Type B pancreatic cell (in vitro differentiated cells): Measurements from ENCODE around the gene CHCHD6. TPM values are rescaled to one million over a fixed set of nuclear protein-coding genes. Genes with fewer than 3 reads are reported as not detected.

ENCODE experiments used
- DNase-seq: peaks from one replicate; pipeline ENCODE4 v3.0.0; 2021; ENCODE audit warnings: mixed read lengths; ENCODE audit not compliant: unreplicated experiment; ENCODE audit errors: extremely low spot score
- H3K27ac Mint-ChIP-seq: 2 replicates; pipeline ENCODE4 v1.8.0; 2021; ENCODE audit warnings: mild to moderate bottlenecking, mixed read lengths
- H3K27me3 Mint-ChIP-seq: 2 replicates; pipeline ENCODE4 v1.8.0; 2021; ENCODE audit warnings: mixed read lengths
- H3K36me3 Mint-ChIP-seq: 2 replicates; pipeline ENCODE4 v1.8.0; 2021; ENCODE audit warnings: mixed read lengths
- H3K4me1 Mint-ChIP-seq: one replicate; pipeline ENCODE4 v1.8.0; 2021; ENCODE audit warnings: mixed read lengths; ENCODE audit not compliant: unreplicated experiment
- H3K4me3 Mint-ChIP-seq: 2 replicates; pipeline ENCODE4 v1.8.0; 2021; ENCODE audit warnings: mild to moderate bottlenecking, mixed read lengths
- H3K9me3 Mint-ChIP-seq: 2 replicates; pipeline ENCODE4 v1.8.0; 2021; ENCODE audit warnings: mixed read lengths
- total RNA-seq: library from RNA; stranded (reverse); gene quantifications from 2 replicates; pipeline ENCODE4 v1.2.1, GENCODE V29; 2021; ENCODE audit warnings: low replicate concordance
- TF ChIP-seq, protein P1 (sequence below): fragments of 200-600 bp; sonication (generic); conservative IDR thresholded peaks from 2 replicates; pipeline ENCODE4 v1.5.0; 2021; ENCODE audit warnings: antibody characterized with exemption, mild to moderate bottlenecking

The CHCHD6 gene
- total RNA-seq, 1 donor from 2014 or later, result 17.5 TPM

DNA sequence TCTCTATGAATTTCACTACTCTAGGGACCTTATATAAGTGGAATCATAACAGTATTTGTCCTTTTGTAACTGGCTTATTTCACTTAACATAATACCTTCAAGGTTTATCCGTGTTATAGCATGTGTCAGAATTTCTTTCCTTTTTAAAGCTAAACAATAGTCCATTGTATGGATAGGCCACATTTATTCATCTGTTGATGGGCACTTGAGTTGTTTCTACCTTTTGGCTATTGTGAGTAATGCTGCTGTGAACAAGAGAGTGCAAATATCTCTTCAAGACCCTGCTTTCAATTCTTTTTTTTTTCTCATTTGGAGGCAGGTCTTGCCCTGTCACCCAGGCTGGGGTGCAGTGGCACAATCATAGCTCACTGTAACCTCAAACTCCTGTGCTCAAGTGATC is 56.5 kb downstream of the CHCHD6 start:
- DNase-seq, result no peak
- no peak overlapping the region for H3K27ac Mint-ChIP-seq
- TF ChIP-seq, protein P1, sequence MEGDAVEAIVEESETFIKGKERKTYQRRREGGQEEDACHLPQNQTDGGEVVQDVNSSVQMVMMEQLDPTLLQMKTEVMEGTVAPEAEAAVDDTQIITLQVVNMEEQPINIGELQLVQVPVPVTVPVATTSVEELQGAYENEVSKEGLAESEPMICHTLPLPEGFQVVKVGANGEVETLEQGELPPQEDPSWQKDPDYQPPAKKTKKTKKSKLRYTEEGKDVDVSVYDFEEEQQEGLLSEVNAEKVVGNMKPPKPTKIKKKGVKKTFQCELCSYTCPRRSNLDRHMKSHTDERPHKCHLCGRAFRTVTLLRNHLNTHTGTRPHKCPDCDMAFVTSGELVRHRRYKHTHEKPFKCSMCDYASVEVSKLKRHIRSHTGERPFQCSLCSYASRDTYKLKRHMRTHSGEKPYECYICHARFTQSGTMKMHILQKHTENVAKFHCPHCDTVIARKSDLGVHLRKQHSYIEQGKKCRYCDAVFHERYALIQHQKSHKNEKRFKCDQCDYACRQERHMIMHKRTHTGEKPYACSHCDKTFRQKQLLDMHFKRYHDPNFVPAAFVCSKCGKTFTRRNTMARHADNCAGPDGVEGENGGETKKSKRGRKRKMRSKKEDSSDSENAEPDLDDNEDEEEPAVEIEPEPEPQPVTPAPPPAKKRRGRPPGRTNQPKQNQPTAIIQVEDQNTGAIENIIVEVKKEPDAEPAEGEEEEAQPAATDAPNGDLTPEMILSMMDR, result no peak
- H3K36me3 Mint-ChIP-seq, result peaks cover 7% of the 10 kb centered on the region
- H3K27me3 Mint-ChIP-seq, result no peaks in the 10 kb centered on the region
- H3K4me3 Mint-ChIP-seq, result no peak overlapping the region
- H3K9me3 Mint-ChIP-seq, result no peaks in the 10 kb centered on the region
- H3K4me1 Mint-ChIP-seq, result no peaks in the 10 kb centered on the region

DNA sequence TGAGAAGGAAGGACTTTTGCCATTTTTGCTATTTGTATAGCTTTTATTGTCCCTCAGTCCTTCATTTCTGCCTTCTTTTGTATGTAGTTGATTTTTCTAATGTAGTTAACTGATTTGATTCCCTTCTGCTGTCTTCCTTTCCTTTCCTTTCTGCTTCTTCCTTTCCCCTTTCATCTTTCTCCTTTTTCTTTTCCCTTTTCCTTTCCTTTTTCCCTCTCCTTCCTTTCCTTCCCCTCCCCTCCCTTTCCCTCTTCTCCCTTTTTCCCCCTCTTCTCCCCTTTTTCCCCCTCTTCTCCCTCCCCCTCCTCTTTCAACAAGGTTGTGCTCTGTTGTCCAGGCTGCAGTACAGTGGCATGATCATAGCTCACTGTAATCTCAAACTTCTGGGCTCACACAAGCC is 59.0 kb downstream of the CHCHD6 start:
- H3K4me1 Mint-ChIP-seq, result no peaks in the 10 kb centered on the region
- TF ChIP-seq, protein P1, result no peak
- no peaks in the 10 kb centered on the region for H3K27me3 Mint-ChIP-seq
- peaks cover 11% of the 10 kb centered on the region for H3K36me3 Mint-ChIP-seq
- no peak for DNase-seq
- no peaks in the 10 kb centered on the region for H3K9me3 Mint-ChIP-seq
- H3K4me3 Mint-ChIP-seq, result no peak overlapping the region
- H3K27ac Mint-ChIP-seq, result no peak overlapping the region

DNA sequence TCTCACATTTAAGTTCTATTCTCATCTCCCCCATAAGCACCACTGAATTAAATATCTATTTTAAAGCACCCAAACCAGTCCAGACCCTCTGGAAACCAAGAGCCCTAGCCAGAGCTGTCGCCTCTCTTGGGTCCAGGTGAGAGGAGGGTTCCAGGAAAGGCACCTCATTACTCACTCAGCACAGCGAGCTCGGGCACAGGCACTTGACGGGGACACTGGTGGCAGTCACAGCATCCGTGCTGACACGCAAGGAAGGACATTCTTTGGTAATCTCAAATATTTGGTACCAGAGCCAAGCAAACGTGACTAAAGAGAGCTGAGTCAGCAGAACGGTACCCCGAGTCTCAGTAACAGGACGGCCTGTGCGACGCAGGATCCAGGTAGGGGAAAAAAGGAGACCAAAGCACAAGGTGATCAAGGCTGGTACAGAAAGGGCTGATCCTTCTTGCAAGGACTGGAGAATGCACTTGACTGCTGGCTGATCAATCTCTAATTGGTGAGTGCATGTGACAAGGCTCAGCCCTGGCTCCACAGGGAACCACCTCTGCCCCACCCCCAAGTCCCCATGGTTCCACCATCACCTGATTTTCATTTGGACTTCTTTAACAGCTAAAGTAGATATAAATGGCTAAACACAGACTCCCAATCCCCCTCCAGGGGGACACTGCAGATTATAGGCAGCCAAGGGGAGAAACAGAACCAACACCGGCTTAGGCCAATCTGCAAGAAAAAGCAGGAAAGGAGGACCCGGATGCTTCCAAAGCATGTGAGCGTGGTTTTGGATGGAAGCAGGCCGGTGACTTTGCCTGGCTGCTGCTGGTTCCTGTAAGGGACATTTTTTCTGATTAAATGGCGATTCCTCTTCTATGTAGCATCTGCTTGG is 61.4 kb downstream of the CHCHD6 start:
- no peaks in the 10 kb centered on the region for H3K4me1 Mint-ChIP-seq
- H3K27me3 Mint-ChIP-seq, result no peaks in the 10 kb centered on the region
- DNase-seq, result no peak
- H3K9me3 Mint-ChIP-seq, result peaks cover 5% of the 10 kb centered on the region
- peaks cover 10% of the 10 kb centered on the region for H3K36me3 Mint-ChIP-seq
- TF ChIP-seq, protein P1, result no peak
- H3K27ac Mint-ChIP-seq, result no peak overlapping the region
- no peak overlapping the region for H3K4me3 Mint-ChIP-seq

DNA sequence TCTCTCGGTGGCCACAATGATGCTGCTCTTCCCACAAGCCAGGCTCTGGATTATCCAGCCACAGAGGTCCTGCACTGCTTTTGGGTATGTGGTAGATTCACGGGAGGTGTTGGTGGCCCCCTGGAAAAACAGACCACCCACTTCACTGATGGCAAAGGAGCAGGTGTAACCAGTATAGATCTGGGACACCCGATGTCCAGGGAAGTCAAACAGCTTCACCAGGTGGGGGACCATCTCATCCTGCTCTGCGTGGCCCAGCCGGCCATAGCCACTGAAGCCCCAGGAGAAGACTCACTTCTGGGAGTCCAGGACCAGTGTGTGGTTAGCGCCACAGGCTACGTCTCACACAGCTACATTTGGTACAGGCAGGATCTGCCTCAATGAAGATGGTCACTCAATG is 62.6 kb downstream of the CHCHD6 start:
- Mint-ChIP-seq H3K4me3 (no peak overlapping the region), H3K27ac (no peak overlapping the region), H3K9me3 (peaks cover 5% of the 10 kb centered on the region), H3K36me3 (peaks cover 12% of the 10 kb centered on the region), H3K4me1 (no peaks in the 10 kb centered on the region), H3K27me3 (no peaks in the 10 kb centered on the region)
- no peak for DNase-seq
- TF ChIP-seq, protein P1, result no peak

DNA sequence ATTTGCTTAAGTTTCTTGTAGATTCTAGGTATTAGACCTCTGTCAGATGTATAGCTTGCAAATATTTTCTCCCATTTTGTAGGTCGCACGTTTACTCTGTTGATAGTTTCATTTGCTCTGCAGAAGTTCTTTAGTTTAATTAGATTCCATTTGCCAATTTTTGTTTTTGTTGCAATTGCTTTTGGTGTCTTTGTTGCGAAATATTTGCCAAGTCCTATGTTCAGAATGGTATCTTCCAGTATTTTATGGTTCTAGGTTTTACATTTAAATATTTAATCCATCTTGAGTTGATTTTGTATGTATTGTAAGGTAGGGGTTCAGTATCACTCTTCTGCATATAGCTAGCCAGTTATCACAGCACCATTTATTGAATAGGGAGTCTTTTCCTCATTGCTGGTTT is 64.9 kb downstream of the CHCHD6 start:
- Mint-ChIP-seq H3K27ac (no peak overlapping the region), H3K27me3 (no peaks in the 10 kb centered on the region), H3K4me3 (no peak overlapping the region), H3K9me3 (peaks cover 11% of the 10 kb centered on the region), H3K4me1 (no peaks in the 10 kb centered on the region), H3K36me3 (peaks cover 18% of the 10 kb centered on the region)
- DNase-seq, result no peak
- TF ChIP-seq, protein P1, result no peak
